HG02642 (cell line): Measurements from ENCODE around the gene PARP1.
A peak's percentile ranks its signal among the peaks of the same experiment; 100 is the strongest.
"Not testable (repeated sequence)": the region's sequence is repeated elsewhere in the genome, so short reads cannot be mapped to it uniquely, and the experiment has no call there.

Experiments
- ATAC-seq: cut with Tn5 transposase; IDR thresholded peaks from one replicate; pipeline ENCODE4 v1.9.1; 2021; ENCODE audit warnings: mild to moderate bottlenecking; ENCODE audit not compliant: unreplicated experiment, poor library complexity

Gene PARP1

GRCh38 chr1:226407497-226408284 is at the start of gene PARP1:
PARP1 (minus strand) TSS chr1:226408093; CDS start chr1:226407929, 164 bp downstream.
- ATAC-seq = peak; percentile 82

GRCh38 chr1:226457307-226457712 is 49.4 kb upstream of the PARP1 start:
- no peak for ATAC-seq

- no peak for ATAC-seq
These were observed 48.0 kb upstream of the PARP1 start for GRCh38 chr1:226455843-226456242.

- no peak for ATAC-seq
These were observed 46.5 kb upstream of the PARP1 start for GRCh38 chr1:226454349-226454748.

- ATAC-seq = no peak
These were observed 45.3 kb upstream of the PARP1 start for GRCh38 chr1:226453015-226453704.

- ATAC-seq = no peak
These were observed 42.8 kb upstream of the PARP1 start for GRCh38 chr1:226450688-226451087.

- no peak for ATAC-seq
These were observed 41.9 kb upstream of the PARP1 start for GRCh38 chr1:226449823-226450222.

- no peak for ATAC-seq
These were observed 40.2 kb upstream of the PARP1 start for GRCh38 chr1:226447932-226448665.

- no peak for ATAC-seq
These were observed 38.2 kb upstream of the PARP1 start for GRCh38 chr1:226446094-226446493.

- peak; percentile 100 for ATAC-seq
These were observed 37.0 kb upstream of the PARP1 start for GRCh38 chr1:226444901-226445300.

- no peak for ATAC-seq
These were observed 35.5 kb upstream of the PARP1 start for GRCh38 chr1:226443439-226443838.

GRCh38 chr1:226443033-226443432 is 35.1 kb upstream of the PARP1 start:
- no peak for ATAC-seq

GRCh38 chr1:226441629-226442028 is 33.7 kb upstream of the PARP1 start:
- ATAC-seq = no peak

- ATAC-seq = no peak
These were observed 32.6 kb upstream of the PARP1 start for GRCh38 chr1:226440512-226440911.

- no peak for ATAC-seq
These were observed 30.1 kb upstream of the PARP1 start for GRCh38 chr1:226438007-226438406.

- ATAC-seq = peak; percentile 48
These were observed 29.1 kb upstream of the PARP1 start for GRCh38 chr1:226436855-226437491.

GRCh38 chr1:226436472-226436854 is 28.6 kb upstream of the PARP1 start:
- ATAC-seq = no peak

GRCh38 chr1:226433341-226433720 is 25.4 kb upstream of the PARP1 start:
- no peak for ATAC-seq

- ATAC-seq = no peak
These were observed 24.9 kb upstream of the PARP1 start for GRCh38 chr1:226432586-226433340.

- ATAC-seq = not testable (repeated sequence)
These were observed 24.0 kb upstream of the PARP1 start for GRCh38 chr1:226431898-226432297.
